ENCODE data around the gene TET1.
"Not testable (repeated sequence)": the region's sequence is repeated elsewhere in the genome, so short reads cannot be mapped to it uniquely, and the experiment has no call there.

TET1 gene

DNA sequence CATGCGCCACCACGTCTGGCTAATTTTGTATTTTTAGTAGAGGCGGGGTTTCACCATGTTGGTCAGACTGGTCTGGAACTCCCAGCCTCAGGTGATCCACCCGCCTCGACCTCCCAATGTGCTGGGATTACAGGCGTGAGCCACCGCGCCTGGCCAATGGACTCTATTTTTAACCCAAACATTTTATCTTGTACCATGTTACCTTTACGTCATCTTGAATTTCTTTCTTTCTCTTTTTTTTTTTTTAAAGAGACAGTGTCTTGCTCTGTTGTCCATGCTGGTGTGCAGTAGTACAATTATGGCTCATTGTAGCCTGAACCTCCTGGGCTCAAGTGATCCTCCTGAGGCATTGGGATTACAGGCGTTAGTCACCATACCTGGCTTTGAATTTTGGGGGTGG is 57.6 kb downstream of the TET1 start:
- DNase-seq = not testable (repeated sequence)

DNA sequence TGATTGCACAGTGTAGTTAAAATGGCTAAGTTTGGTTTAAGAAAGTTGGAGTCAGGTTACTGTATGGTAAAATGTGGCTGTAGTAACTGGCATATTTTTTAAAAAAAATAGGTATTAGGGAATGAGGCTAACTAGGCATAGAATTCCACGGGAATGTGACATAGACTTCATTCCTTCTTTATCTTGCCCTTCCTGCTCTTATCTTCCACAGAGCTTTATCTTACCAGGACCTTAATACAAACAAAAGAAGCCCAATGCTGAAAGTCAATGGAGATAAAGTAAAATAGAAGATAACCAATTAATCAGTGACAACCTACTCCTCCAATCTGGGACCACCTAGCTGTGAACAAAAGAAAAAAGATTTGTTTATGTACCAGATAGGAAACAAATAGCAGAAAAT is 58.1 kb downstream of the TET1 start:
- no peak for DNase-seq

DNA sequence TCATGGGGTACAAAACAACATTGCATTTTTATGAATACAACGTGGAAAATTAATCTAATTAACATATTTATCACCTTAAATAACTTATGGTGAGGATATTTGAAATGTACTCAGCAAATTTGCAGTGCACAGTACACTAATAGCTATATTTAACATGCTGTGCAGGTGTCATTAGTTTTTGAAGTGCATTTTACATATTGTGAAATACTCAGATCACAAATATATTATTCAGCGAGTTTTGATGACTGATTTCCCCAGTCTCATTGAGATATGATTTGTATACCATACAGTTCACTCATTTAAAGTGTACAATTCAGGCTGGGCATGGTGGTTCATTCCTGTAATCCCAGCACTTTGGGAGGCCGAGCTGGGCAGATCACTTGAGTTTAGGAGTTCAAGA is 59.5 kb downstream of the TET1 start:
- DNase-seq = no peak

DNA sequence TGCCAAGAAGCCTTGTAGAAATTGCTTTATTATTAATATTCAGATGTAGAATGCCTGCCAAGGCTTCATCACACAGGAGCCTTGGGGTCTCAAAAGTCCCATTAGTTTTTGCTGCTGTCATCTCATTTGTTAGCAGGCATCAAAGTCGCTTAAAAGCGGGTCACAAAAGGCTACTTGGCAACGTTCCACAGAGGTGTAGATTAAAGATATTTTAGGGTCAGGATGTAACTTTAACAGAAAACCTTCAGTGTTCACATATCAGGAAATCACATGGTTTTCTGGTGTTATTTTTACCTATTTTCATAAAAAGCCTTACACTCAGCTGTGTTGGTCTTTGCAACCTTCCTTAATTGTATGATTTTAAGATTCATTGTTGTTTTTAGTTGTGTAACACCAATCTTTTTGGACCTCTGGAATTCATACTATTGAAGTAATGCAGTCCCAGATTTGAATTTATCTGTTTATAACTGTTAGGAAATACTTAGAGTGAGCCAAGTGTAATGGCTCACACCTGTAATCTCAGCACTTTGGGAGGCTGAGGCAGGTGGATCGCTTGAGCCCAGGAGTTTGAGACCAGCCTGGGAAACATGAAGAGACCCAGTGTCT is 65.3 kb downstream of the TET1 start:
- DNase-seq = no peak

DNA sequence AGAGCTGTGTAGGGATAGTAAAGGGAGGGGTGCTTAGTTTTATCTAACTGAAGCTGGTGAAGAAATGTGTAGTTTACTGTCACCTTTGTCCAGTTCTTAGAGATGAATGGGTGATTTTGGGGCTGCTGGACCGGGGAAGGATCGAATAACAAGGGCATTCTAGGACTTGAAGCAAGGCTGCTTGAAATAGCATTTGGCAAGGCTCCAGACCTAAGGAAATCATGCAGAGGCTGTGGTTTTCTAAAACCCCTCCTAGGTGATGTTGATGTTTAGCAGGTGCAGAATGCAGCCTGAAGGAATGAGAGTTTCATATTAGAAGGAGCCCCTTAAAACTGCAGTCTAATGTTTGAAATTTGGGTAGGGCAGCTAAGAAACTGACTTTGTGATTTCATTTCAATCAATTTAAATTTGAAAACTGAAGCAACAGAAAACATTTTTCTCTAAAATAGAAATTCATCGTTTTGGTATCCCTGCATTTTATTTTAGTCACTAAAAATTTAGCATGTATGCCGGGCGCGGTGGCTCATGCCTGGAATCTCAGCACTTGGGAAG is 68.5 kb downstream of the TET1 start:
- DNase-seq = no peak

DNA sequence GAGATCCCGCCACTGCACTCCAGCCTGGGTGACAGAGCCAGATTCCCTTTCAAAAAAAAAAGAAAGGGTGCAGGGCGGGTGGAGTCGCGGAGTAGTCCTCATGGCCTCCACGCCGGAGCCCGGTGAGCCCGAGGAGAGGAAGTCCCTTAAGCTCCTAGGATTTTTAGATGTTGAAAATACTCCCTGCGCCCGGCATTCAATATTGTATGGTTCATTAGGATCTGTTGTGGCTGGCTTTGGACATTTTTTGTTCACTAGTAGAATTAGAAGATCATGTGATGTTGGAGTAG is 72.1 kb downstream of the TET1 start:
- not testable (repeated sequence) for DNase-seq

DNA sequence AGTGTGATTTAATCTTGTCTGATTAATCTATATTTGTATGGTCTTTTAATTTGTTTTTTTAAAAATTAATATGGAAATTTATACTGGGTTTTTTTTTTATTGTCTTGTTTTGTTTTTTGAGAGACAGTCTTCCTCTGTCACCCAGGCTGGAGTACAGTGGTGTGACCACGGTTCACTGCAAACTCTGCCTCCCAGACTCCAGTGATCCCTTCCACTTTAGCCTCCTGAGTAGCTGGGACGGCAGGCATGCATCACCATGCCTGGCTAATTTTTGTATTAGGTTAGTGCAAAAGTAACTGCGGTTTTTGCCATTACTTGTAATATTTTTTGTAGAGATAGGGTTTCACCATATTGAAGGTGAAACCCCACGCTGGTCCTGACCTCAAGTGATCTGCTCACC is 73.1 kb downstream of the TET1 start:
- DNase-seq = no peak

DNA sequence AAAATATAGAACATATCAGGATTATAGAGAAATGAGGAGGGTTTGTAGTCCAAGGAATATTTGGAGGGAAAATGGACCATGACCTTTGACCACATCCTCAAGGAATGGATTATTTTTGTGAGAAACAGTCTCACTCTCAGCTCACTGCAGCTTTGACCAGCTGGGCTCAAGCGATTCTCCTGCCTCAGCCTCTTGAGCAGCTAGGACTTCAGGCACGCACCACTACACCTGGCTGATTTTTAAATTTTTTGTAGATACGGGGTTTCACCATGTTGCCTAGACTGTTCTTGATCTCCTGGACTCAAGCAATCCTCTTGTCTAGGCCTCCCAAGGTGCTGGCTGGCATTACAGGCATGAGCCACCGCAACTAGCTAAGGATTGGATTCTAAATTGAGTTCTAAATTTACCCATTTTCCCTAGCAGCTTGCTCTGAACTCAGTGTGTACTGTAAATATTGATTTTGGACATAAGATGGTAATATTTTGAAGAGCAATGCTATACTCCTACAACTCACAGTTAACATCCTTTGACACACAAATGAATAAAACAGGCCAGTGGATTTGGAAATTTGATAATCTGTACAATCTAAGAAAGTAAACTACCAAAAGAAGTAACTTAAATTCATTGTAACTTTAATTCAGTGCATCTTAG is 73.8 kb downstream of the TET1 start:
- no peak for DNase-seq

DNA sequence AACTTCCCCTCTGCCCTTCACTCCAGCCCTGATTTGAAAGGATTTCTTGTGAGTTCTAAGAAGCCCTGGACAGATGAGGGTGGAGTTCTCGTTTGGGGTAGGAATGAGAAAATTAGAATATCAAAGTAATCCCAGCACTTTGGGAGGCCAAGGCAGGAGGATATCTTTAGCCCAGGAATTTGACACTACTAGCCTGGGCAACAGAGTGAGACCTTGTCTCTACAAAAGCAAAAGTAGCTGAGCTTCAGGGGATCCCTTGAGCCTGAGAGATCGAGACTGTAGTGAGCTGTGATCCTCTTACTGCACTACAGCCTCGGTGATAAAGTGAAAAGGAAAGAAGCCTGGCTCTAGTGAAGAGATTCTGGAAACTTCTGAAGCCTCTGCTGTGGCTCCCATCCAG is 76.2 kb downstream of the TET1 start:
- DNase-seq = no peak

DNA sequence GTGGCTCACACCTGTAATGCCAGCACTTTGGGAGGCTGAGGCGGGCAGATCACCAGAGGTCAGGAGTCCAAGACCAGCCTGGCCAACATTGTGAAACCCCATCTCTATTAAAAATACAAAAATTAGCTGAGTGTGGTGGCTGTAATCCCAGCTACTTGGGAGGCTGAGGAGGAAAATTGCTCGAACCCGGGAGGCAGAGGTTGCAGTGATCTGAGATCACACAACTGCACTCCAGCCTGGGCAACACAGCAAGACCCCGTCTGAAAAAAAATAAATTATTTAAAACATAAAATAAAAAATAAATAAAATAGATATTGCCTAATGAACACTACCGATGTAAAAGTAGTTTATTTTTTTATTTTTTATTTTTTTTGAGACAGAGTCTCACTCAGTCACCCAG is 83.4 kb downstream of the TET1 start:
- DNase-seq = not testable (repeated sequence)

DNA sequence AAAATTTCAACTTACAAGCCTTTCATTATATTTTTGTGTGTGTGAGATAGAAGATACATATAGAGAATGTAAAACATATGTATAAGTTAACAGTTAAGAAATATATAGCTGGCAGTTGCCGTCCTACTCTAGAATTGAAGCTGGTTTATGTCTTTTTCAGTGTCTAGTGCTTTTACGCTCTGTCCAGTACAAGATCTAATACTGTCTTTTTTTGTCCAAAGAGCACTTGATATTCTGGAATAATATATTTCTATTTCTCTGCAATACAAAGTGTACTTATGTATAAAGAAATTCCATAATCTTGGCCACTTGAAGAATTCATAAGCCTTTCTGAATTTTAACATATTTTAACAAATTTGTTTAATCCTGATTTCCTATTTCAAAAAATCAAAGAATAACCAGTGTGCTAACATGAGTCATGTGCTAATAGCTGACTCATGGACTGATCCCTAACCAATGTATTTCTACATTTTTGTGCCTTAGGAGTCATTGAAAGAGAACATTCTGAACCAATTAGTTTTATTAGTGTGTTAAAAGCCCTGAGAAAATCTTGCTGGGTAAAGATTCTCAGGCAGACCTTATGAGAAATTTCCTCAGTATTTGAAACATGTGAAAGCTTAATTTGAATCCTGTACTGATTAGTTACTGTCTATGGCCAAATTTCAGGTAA is 87.7 kb downstream of the TET1 start:
- no peak for DNase-seq

DNA sequence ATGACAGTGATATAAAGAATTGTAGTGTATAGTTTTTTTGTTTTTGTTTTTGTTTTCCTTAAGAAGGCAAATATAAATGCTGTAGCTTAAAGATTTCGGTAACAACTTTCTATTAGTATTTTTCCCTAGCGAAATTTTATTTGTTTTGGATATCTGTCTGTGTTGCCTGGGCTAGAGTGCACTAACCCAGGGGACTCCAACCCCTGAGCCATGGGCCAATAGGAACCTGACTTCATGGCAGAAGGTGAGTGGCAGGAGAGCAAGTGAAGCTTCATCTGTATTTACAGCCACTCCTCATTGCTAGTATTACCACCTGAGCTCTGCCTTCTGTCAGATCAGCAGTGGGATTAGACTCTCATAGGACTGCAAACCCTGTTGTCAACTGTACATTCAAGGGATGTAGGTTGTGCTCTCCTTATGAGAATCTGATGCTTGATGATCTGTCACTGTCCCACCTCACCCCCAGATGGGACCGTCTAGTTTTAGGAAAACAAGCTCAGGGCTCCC is 95.5 kb downstream of the TET1 start:
- no peak for DNase-seq

DNA sequence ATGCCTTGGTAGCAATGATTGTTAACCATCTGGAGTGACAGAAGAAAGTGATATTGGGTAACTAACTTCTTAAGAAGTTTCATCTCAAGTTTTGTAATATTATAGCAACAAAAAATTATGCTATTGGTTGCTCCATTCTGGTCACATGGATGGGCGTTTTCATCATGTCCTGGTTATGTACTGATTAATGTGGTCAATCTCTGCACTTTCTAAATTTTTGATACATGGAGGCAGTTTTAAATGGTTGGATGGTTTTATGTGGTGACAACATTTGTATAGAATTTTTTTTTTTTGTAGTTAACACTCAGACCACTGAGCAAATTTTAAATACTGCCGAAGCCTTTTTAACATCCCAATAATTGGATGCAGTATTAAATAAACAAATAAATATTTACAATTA is 105.7 kb downstream of the TET1 start:
- no peak for DNase-seq

DNA sequence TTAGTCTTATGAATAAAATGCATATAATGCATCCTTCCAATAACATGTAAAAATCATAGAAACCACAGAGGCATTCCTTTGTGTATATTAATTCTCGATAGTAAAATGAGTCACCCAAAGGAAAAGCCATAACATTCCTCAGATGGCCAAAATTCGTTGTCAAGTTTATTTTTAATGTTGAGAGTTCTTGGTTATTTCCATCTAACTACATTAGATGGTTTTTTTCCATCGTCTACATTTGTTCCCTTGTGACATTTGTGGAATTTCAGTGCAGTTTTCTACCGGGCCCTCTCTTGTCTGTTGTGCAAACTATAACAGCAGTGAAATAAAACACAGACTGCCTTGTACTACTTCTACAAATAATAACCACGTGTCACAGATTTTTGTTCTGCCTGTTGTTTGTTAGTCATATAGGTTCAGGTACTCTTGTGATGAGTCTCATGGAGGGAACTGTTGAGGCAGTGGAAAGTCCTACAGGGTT is 106.2 kb downstream of the TET1 start:
- no peak for DNase-seq

DNA sequence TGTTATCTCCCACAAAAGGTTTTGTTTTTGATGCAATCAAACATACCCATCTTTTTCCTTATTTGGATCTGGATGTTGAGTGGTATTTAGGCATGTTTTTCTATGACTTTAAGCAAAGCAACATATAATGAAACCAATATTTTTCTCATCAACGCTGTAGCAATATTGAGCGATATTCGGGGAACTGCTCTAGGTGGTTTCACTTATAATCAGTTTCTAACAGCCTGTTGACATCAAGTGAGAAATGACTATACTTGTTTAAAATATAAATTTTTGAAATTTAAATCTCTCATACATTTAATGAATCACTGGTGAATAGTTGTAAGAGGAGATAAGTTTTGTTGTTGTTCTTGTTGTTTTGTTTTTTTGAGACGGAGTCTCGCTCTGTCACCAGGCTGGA is 108.1 kb downstream of the TET1 start:
- DNase-seq = no peak

DNA sequence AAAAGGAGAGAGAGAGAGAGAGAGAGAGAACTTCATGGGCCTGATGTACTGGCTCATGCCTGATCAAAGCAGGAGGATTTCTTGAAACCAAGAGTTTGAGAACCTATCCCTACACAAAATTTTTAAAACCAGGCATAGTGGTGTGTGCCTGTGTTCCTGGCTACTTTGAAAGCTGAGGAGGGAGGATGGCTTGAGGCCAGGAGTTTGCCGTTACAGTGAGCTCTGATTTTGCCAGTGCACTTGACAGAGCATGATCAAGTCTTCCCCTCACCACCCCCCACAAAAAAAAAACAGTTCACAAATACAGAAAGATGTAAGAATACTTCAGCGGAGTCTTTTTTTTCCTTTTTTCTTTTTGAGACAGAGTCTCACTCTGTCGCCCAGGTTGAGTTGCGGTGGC is 108.8 kb downstream of the TET1 start:
- no peak for DNase-seq

DNA sequence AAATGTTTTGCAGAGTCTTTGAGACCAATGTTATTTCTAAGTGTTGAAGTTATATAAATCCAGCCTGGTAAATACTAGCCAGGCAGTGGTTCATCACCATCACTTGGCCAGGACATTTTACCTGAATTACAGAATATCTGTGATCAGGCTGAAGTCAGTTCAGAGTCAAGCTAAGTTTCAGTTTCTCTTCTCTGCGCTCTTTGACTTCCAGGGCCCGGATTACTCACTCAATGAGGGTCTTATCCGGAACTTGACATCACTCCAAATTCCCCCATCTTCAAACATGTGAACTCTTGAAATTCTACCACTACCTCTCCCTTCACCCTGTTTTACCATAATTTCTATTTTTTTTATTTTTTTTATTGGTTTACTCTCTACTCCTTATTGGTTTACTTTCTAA is 124.3 kb downstream of the TET1 start:
- DNase-seq = no peak

DNA sequence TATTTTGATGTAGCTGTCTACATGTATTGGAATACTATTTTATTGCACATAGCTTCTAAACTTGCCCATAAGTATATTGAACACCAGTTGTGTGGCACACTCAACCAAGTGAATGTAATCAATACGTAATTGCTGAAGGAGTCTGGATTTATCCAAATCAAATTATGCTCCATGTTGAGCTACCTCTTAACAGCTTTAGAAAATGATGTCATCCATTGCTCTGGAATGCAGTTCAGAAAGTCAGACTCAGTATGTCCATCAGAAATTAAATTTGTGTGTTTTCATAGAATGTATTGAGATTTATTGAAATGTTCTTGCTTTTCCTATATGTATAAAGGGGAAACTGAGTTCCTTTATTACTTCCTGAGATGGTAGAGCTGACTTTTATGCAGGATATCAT is 135.9 kb downstream of the TET1 start:
- no peak for DNase-seq

DNA sequence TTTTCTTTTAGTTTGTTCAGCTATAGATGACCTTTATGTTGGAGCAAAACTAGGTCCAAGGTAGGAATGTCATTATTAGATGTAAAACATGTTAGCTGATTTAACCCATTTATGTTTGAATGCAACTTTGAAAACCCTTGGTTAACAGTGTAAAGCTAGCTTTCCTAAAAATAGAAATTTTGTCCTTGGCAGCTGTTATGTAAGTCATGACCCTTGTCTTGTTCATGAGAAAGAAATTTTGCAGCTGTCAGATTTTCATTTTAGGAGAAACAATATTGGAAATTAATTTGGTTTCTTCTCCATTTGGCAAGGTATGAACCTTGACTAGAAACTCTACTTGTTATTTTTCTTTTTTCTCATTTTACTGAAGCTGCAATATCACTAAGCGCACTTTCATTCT is 137.0 kb downstream of the TET1 start:
- no peak for DNase-seq

DNA sequence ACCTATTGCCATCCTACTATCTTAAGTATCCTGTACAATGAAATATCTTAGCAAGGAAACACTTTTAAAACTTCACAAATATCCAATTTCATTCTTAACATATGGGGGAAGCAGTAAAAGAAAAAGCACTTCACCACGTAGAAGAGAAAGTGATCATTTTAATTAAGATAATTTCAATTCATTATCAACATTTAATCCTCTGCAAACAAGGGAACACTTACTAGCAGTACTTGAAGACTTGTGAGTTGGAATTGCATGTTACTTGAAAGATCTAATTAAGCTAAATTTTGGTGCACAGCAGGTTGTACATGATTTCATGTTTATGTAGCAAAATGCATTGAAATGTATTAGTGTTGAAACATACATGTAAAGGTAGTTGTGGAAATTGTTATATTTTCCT is 140.1 kb downstream of the TET1 start:
- DNase-seq = no peak

DNA sequence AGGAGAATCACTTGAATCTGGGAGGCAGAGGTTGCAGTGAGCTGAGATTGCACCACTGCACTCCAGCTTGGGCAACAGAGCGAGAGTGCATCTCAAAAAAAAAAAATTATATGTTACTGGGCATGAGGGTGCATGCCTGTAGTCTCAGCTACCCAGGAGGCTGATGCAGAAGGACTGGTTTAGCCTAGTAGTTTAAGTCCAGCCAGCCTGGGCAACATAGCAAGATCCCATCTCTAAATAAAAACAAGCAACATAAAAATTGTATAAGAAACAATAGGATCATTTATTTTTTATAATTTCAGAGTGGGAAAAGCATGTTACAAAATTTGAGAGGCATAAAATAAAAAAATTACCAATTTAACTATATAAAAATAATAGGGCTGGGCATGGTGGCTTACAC is 145.4 kb downstream of the TET1 start:
- DNase-seq = no peak

DNA sequence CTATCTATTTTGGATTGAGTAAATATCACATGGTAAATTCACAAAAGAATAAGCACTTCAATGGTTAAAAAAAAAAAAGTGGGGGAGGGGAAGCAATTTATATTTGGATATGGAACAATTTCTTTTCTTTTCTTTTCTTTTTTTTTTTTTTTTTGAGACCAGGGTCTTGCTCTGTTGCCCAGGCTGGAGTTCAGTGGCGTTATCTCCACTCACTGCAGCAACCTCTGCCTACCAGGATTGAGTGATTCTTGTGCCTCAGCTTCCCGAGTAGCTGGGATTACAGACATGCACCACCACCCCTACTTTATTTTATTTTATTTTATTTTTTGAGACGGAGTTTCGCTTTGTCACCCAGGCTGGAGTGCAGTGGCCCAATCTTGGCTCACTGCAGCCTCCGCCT is 148.8 kb downstream of the TET1 start:
- not testable (repeated sequence) for DNase-seq

DNA sequence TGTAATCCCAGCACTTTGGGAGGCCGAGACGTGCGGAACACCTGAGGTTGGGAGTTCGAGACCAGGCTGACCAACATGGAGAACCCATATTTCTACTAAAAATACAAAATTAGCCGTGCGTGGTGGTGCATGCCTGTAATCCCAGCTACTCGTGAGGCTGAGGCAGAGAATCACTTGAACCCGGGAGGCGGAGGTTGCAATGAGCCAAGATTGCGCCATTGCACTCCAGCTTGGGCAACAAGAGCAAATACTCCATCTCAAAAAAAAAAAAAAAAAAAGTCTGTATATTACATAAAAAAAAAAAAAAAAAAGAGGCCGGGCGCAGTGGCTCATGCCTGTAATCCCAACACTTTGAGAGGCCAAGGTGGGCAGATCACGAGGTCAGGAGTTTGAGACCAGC is 152.9 kb downstream of the TET1 start:
- DNase-seq = not testable (repeated sequence)

DNA sequence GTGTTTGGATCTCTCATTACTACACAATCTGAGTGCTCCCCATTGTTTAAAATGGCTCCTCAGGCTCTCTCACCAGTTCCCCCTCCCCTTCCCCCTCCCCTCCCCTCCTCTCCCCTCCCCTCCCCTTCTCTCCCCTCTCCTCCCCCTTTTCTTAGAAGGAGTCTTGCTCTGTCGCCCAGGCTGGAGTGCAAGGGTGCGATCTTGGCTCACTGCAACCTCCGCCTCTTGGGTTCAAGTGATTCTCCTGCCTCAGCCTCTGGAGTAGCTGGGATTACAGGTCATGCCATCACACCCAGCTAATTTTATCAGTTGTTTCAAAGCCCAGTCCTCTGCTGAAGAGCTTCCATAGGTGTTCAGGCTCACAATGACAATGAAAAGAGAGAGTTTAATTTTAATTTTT is 157.3 kb downstream of the TET1 start:
- DNase-seq = no peak

Data from NCI-H1694 treated with DMSO at 0.1 percent for 48 hours (cell line).